ENCODE results near the gene RELT. TPM values are rescaled to one million over a fixed set of nuclear protein-coding genes. Genes with fewer than 3 reads are reported as not detected.
A peak's percentile ranks its signal among the peaks of the same experiment; 100 is the strongest.

RELT gene
- total and polyA plus RNA-seq, 2 of the 13 experiments (the other 11 are each of a cell fraction or from before 2014, with no cell fraction given): 2.5 to 4.7 TPM

- TF ChIP-seq ZBTB42 (CRISPR knock-in tag; IDR thresholded peaks at IDR 0.05) (no peak), SOX13 (IDR thresholded peaks at IDR 0.05) (no peak), SOX13 (CRISPR knock-in tag; conservative IDR thresholded peaks at IDR 0.05 in 1 of 2, IDR thresholded peaks at IDR 0.05 in 1 of 2) (no peak), ZNF737 (CRISPR knock-in tag; IDR thresholded peaks at IDR 0.05; ENCODE audit: borderline replicate concordance) (no peak), NR2F1 (CRISPR knock-in tag; IDR thresholded peaks at IDR 0.05) (peak; percentile 62 to 88; a peak in 3 of 4 replicates), ZNF646 (CRISPR knock-in tag; IDR thresholded peaks at IDR 0.05) (peak; percentile 94), HMG20B (CRISPR knock-in tag; conservative IDR thresholded peaks at IDR 0.05) (no peak), ZBTB38 (CRISPR knock-in tag; IDR thresholded peaks at IDR 0.05) (0 out of 2 replicates have a peak, but pooled peaks have one; percentile 7), PAX8 (CRISPR knock-in tag; IDR thresholded peaks at IDR 0.05; ENCODE audit: borderline replicate concordance) (no peak), ARID2 (CRISPR knock-in tag; IDR thresholded peaks at IDR 0.05; ENCODE audit: borderline replicate concordance) (no peak), POLR2AphosphoS5 (IDR thresholded peaks at IDR 0.05; ENCODE audit: low read depth, low read length) (no peak; the same call in 1 of the 2 replicates), ZNF83 (CRISPR knock-in tag; IDR thresholded peaks at IDR 0.05; ENCODE audit: borderline replicate concordance) (no peak), ZNF772 (CRISPR knock-in tag; IDR thresholded peaks at IDR 0.05) (no peak), ELK4 (CRISPR knock-in tag; IDR thresholded peaks at IDR 0.05; ENCODE audit: borderline replicate concordance) (no peak), LCORL (IDR thresholded peaks at IDR 0.05) (0 out of 2 replicates have a peak, but pooled peaks have one; percentile 7), LCORL (CRISPR knock-in tag; IDR thresholded peaks at IDR 0.05) (no peak), ZSCAN5A (CRISPR knock-in tag; IDR thresholded peaks at IDR 0.05; ENCODE audit: borderline replicate concordance) (no peak), MYC (CRISPR knock-in tag; IDR thresholded peaks at IDR 0.05; ENCODE audit: borderline replicate concordance) (peak; percentile 58)
- TF ChIP-seq, protein P1, sequence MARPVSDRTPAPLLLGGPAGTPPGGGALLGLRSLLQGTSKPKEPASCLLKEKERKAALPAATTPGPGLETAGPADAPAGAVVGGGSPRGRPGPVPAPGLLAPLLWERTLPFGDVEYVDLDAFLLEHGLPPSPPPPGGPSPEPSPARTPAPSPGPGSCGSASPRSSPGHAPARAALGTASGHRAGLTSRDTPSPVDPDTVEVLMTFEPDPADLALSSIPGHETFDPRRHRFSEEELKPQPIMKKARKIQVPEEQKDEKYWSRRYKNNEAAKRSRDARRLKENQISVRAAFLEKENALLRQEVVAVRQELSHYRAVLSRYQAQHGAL (CRISPR knock-in tag; IDR thresholded peaks at IDR 0.05; ENCODE audit: not compliant biosample characterization): no peak
Observed at GRCh38 chr11:73376803-73377629, 817 bp downstream of the RELT start (continued).
